OCI-LY7 (cell line): ENCODE data around the gene FMC1. TPM values are rescaled to one million over a fixed set of nuclear protein-coding genes. Genes with fewer than 3 reads are reported as not detected.
"Not testable (repeated sequence)": the region's sequence is repeated elsewhere in the genome, so short reads cannot be mapped to it uniquely, and the experiment has no call there.

Experiments used
- BruUV-seq: library from RNA; stranded (reverse); fragments of 400-500 nt; replicated peaks from 2 replicates; lab custom pipeline; 2021; lab: Mats Ljungman, UMichigan
- CTCF ChIA-PET: fragments of 300-600 bp; sonication (Branson Sonifier 250); formaldehyde crosslinking; loops from one replicate; lab custom pipeline; 2022; ENCODE audit warnings: antibody characterized with exemption; ENCODE audit not compliant: unreplicated experiment; lab: Charles Lee
- POLR2A ChIA-PET: fragments of 300-600 bp; sonication (Branson Sonifier 250); formaldehyde crosslinking; loops from one replicate; lab custom pipeline; 2022; ENCODE audit warnings: antibody characterized with exemption; lab: Charles Lee
- DNase-seq: peaks from one replicate; pipeline ENCODE4 v3.0.0-alpha.2; 2015; ENCODE audit warnings: low spot score
- H2AFZ ChIP-seq: fragments of 200-600 bp; sonication (generic), shearing (Covaris generic); 2 replicates; pipeline ENCODE4 v1.6.1; 2014; ENCODE audit warnings: mild to moderate bottlenecking, antibody characterized with exemption, low read length, moderate library complexity
- H3K27ac ChIP-seq: fragments of 200-600 bp; sonication (generic); 2 replicates; pipeline ENCODE4 v1.5.1; 2014; ENCODE audit warnings: mixed run types, low read depth, mild to moderate bottlenecking, moderate library complexity, low read length, inconsistent platforms; ENCODE audit not compliant: poor library complexity, severe bottlenecking
- H3K36me3 ChIP-seq: fragments of 200-600 bp; sonication (generic); 2 replicates; pipeline ENCODE4 v1.6.1; 2014; ENCODE audit warnings: mild to moderate bottlenecking, antibody characterized with exemption, low read length, moderate library complexity, mixed read lengths; ENCODE audit not compliant: insufficient read depth
- H3K4me1 ChIP-seq: fragments of 200-600 bp; sonication (generic); 2 replicates; pipeline ENCODE4 v1.5.1; 2014; ENCODE audit warnings: mild to moderate bottlenecking, low read length; ENCODE audit not compliant: insufficient read depth, poor library complexity, severe bottlenecking
- H3K4me2 ChIP-seq: fragments of 200-600 bp; sonication (generic); 2 replicates; pipeline ENCODE4 v1.6.1; 2014; ENCODE audit warnings: mild to moderate bottlenecking, low read length
- H3K4me3 ChIP-seq: fragments of 200-600 bp; sonication (generic); 2 replicates; pipeline ENCODE4 v1.5.1; 2014; ENCODE audit warnings: mild to moderate bottlenecking, low read depth, low read length; ENCODE audit not compliant: poor library complexity, severe bottlenecking
- H3K79me2 ChIP-seq: fragments of 200-600 bp; sonication (generic); 2 replicates; pipeline ENCODE4 v1.6.1; 2016; ENCODE audit warnings: low read depth, mild to moderate bottlenecking, low read length, moderate library complexity, mixed read lengths; ENCODE audit not compliant: insufficient read depth
- H3K9me2 ChIP-seq: fragments of 200-600 bp; sonication (generic); 2 replicates; pipeline ENCODE4 v1.6.1; 2016; ENCODE audit warnings: mild to moderate bottlenecking, low read length, mixed read lengths; ENCODE audit not compliant: insufficient read depth
- H3K9me3 ChIP-seq: fragments of 200-600 bp; sonication (generic); 2 replicates; pipeline ENCODE4 v1.6.1; 2014; ENCODE audit warnings: mild to moderate bottlenecking, mixed run types, low read length, mixed read lengths
- H4K20me1 ChIP-seq: fragments of 200-600 bp; sonication (generic); 2 replicates; pipeline ENCODE4 v1.6.1; 2014; ENCODE audit warnings: mild to moderate bottlenecking, antibody characterized with exemption, low read length, moderate library complexity, mixed read lengths; ENCODE audit not compliant: insufficient read depth
- CTCF ChIP-seq: fragments of 200-600 bp; sonication (generic); conservative IDR thresholded peaks from 2 replicates; pipeline ENCODE4 v1.5.1; 2014; ENCODE audit warnings: mild to moderate bottlenecking, antibody characterized with exemption, low read length, moderate library complexity, mixed read lengths
- EZH2phosphoT487 ChIP-seq: fragments of 200-600 bp; sonication (generic); IDR thresholded peaks from 2 replicates; pipeline ENCODE4 v1.6.1; 2018; ENCODE audit warnings: low read depth, borderline replicate concordance, mild to moderate bottlenecking, mixed run types, antibody characterized with exemption, low read length, moderate library complexity, mixed read lengths
- intact Hi-C: fragments of 100-400 bp; cut with micrococcal nuclease; formaldehyde crosslinking; loops from one replicate; pipeline ENCODE4 v1.10.0; 2022; ENCODE audit not compliant: unreplicated experiment
- total RNA-seq, 2 experiments: library from RNA; depleted of rRNA in 1 of 2; stranded (reverse); fragments of >200 nt in 1 of 2; shearing (Covaris generic) in 1 of 2; gene quantifications; 2 replicates each; pipeline ENCODE4 v1.2.3, GENCODE V29; 2014 to 2022

The FMC1 gene
- total RNA-seq, 2 experiments from 2014 or later, result 15.1 to 19.5 TPM

- DNase-seq, result no peak
- H3K4me3 ChIP-seq, result no peak overlapping the region
- BruUV-seq, result no TSS peak
- H2AFZ ChIP-seq, result no peak overlapping the region
- TF ChIP-seq EZH2phosphoT487 (no peak), CTCF (no peak)
- H3K27ac ChIP-seq, result no peak overlapping the region
- H3K9me2 ChIP-seq, result no peaks in the 10 kb centered on the region
- CTCF ChIA-PET, result no interaction called here
- H3K9me3 ChIP-seq, result no peaks in the 10 kb centered on the region
- POLR2A ChIA-PET, result interaction anchor here (0.6 to 2.1 kb wide), 2 partner anchors 10 to 34 kb away, joined by 3 to 11 read pairs; no protein-coding TSS in a partner anchor
- no peaks in the 10 kb centered on the region for H4K20me1 ChIP-seq
- no peaks in the 10 kb centered on the region for H3K79me2 ChIP-seq
- intact Hi-C loops, result no loop called here
- no peaks in the 10 kb centered on the region for H3K36me3 ChIP-seq
- H3K4me2 ChIP-seq, result no peak overlapping the region
- H3K4me1 ChIP-seq, result peaks cover 5% of the 10 kb centered on the region
These were observed 12.0 kb upstream of the FMC1 start for GRCh38 chr7:139329119-139329518.

- Histone ChIP-seq H3K4me2 (no peak overlapping the region), H3K27ac (no peak overlapping the region), H3K9me2 (no peaks in the 10 kb centered on the region), H3K36me3 (no peaks in the 10 kb centered on the region), H3K4me1 (peaks cover 5% of the 10 kb centered on the region), H2AFZ (no peak overlapping the region), H4K20me1 (no peaks in the 10 kb centered on the region), H3K9me3 (no peaks in the 10 kb centered on the region), H3K79me2 (no peaks in the 10 kb centered on the region), H3K4me3 (no peak overlapping the region)
- no TSS peak for BruUV-seq
- intact Hi-C loops, result no loop called here
- TF ChIP-seq CTCF (no peak), EZH2phosphoT487 (no peak)
- ChIA-PET POLR2A (interaction anchor here (0.7 to 2.1 kb wide), 2 partner anchors 9 to 333 kb away, joined by 3 to 11 read pairs; no protein-coding TSS in a partner anchor), CTCF (no interaction called here)
- DNase-seq, result no peak
These were observed 10.7 kb upstream of the FMC1 start for GRCh38 chr7:139330333-139331030.

GRCh38 chr7:139332697-139333359 lies 8.3 kb upstream of the FMC1 start:
- DNase-seq, result no peak
- Histone ChIP-seq H3K9me3 (no peaks in the 10 kb centered on the region), H3K9me2 (no peaks in the 10 kb centered on the region), H3K79me2 (no peaks in the 10 kb centered on the region), H3K4me2 (no peak overlapping the region), H3K4me1 (peaks cover 5% of the 10 kb centered on the region), H3K4me3 (no peak overlapping the region), H3K36me3 (no peaks in the 10 kb centered on the region), H2AFZ (no peak overlapping the region), H3K27ac (no peak overlapping the region), H4K20me1 (no peaks in the 10 kb centered on the region)
- intact Hi-C loops, result no loop called here
- ChIA-PET CTCF (no interaction called here), POLR2A (interaction anchor here (0.7 to 1.2 kb wide), 4 partner anchors 11 to 494 kb away, joined by 3 to 6 read pairs (median 4); no protein-coding TSS in a partner anchor)
- no TSS peak for BruUV-seq
- TF ChIP-seq CTCF (no peak), EZH2phosphoT487 (no peak)

GRCh38 chr7:139333443-139333842 lies 7.7 kb upstream of the FMC1 start:
- H2AFZ ChIP-seq, H3K9me3 ChIP-seq, H3K4me1 ChIP-seq, H3K36me3 ChIP-seq, H4K20me1 ChIP-seq, H3K79me2 ChIP-seq, H3K4me2 ChIP-seq, H3K9me2 ChIP-seq, BruUV-seq, H3K27ac ChIP-seq, H3K4me3 ChIP-seq, DNase-seq, CTCF ChIA-PET, intact Hi-C loops: not testable (repeated sequence)
- POLR2A ChIA-PET, result interaction anchor here (0.7 to 1.1 kb wide), 2 partner anchors 307 to 495 kb away, joined by 3 to 6 read pairs; no protein-coding TSS in a partner anchor
